ENCODE results near the gene DHX32.
"Not testable (repeated sequence)": the region's sequence is repeated elsewhere in the genome, so short reads cannot be mapped to it uniquely, and the experiment has no call there.

DHX32 gene

GRCh38 chr10:125881192-125881591 is at the start of gene DHX32:
DHX32 (minus strand) TSS chr10:125881292; CDS start chr10:125880824, 468 bp downstream.
- DNase-seq: no peak

- DNase-seq: no peak
Measured at GRCh38 chr10:125929618-125930017, 48.5 kb upstream of the DHX32 start.

- DNase-seq: no peak
Measured at GRCh38 chr10:125928928-125929585, 48.0 kb upstream of the DHX32 start.

- DNase-seq: not testable (repeated sequence)
Measured at GRCh38 chr10:125927265-125927664, 46.2 kb upstream of the DHX32 start.

- no peak for DNase-seq
Measured at GRCh38 chr10:125926247-125926646, 45.2 kb upstream of the DHX32 start.

- no peak for DNase-seq
Measured at GRCh38 chr10:125925262-125925834, 44.3 kb upstream of the DHX32 start.

GRCh38 chr10:125921643-125922306 is 40.7 kb upstream of the DHX32 start:
- DNase-seq: not testable (repeated sequence)

- not testable (repeated sequence) for DNase-seq
Measured at GRCh38 chr10:125917704-125918361, 36.7 kb upstream of the DHX32 start.

GRCh38 chr10:125916977-125917376 is 35.9 kb upstream of the DHX32 start:
- DNase-seq: no peak

GRCh38 chr10:125913277-125913676 is 32.2 kb upstream of the DHX32 start:
- DNase-seq: not testable (repeated sequence)

- DNase-seq: no peak
Measured at GRCh38 chr10:125911990-125912389, 30.9 kb upstream of the DHX32 start.

- no peak for DNase-seq
Measured at GRCh38 chr10:125911145-125911544, 30.1 kb upstream of the DHX32 start.

- not testable (repeated sequence) for DNase-seq
Measured at GRCh38 chr10:125909491-125909890, 28.4 kb upstream of the DHX32 start.

- DNase-seq: not testable (repeated sequence)
Measured at GRCh38 chr10:125908813-125909212, 27.7 kb upstream of the DHX32 start.

- not testable (repeated sequence) for DNase-seq
Measured at GRCh38 chr10:125907598-125907997, 26.5 kb upstream of the DHX32 start.

- not testable (repeated sequence) for DNase-seq
Measured at GRCh38 chr10:125905069-125905994, 24.2 kb upstream of the DHX32 start.

- not testable (repeated sequence) for DNase-seq
Measured at GRCh38 chr10:125903135-125903640, 22.1 kb upstream of the DHX32 start.

- DNase-seq: not testable (repeated sequence)
Measured at GRCh38 chr10:125900963-125901362, 19.9 kb upstream of the DHX32 start.

GRCh38 chr10:125897317-125897716 is 16.2 kb upstream of the DHX32 start:
- not testable (repeated sequence) for DNase-seq

- peak; percentile 83 for DNase-seq
Measured at GRCh38 chr10:125896088-125896934, 15.2 kb upstream of the DHX32 start, which contains the start of gene FANK1. FANK1 (plus strand) TSS chr10:125896564; CDS start chr10:125896643, 79 bp downstream.

Measured in stimulated activated CD4-positive, alpha-beta T cell treated with anti-CD3 and anti-CD28 coated beads, Interleukin-4, amount 100 ng/mL, for 24 hours (primary cell).